ENCODE data around the gene POLR3G. TPM values are rescaled to one million over a fixed set of nuclear protein-coding genes. Genes with fewer than 3 reads are reported as not detected.

Gene POLR3G
- total RNA-seq, 1 donor from 2014 or later: 3.8 TPM

DNA sequence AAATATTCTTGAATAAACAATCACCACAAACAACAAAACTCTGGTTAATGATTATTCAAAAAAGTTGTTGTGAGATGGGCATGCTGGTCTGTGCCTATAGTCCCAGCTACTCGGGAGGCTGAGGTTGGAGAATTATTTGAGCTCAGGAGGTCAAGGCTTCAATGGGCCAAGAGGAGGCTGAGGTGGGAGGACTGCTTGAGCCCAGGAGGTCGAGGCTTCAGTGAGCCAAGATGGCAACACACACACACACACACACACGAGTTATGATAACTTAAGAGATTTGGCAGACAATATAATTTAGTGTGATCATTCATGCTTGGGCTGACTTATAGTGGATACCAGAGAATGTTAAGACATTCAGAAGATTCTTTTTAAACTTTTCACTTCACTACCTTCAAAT, 39.9 kb downstream of the POLR3G start:
- Mint-ChIP-seq H3K9me3 (ENCODE audit: unreplicated experiment) (no peaks in the 10 kb centered on the region), H3K4me3 (ENCODE audit: unreplicated experiment) (no peak overlapping the region), H3K36me3 (ENCODE audit: unreplicated experiment) (peaks cover 20% of the 10 kb centered on the region), H3K27me3 (ENCODE audit: unreplicated experiment) (no peaks in the 10 kb centered on the region), H3K4me1 (ENCODE audit: unreplicated experiment) (peaks cover 2% of the 10 kb centered on the region), H3K27ac (ENCODE audit: unreplicated experiment) (no peak overlapping the region)
- no peak for TF ChIP-seq CTCF (IDR thresholded peaks at IDR 0.05)
- DNase-seq (ENCODE audit: extremely low spot score, unreplicated experiment): no peak

DNA sequence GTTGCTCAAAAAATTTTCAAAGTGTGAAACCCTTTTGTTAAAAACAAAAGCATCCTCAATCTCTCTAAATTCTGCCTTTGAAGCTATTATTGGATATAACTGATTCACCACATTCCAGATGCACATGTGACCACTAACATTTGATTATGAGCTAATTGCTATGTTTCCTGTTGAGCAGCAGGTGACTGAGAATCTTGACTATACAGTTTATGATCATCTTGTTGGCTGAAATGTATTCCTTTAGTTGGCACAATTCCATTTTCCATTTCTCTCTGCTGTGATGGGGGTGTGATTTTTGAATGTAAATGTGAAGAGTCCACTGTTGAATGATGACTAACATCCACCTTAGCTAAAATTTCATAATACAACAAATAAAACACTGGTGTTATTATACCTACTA, 44.0 kb downstream of the POLR3G start:
- H3K9me3 Mint-ChIP-seq (ENCODE audit: unreplicated experiment): no peaks in the 10 kb centered on the region
- H3K4me3 Mint-ChIP-seq (ENCODE audit: unreplicated experiment): no peak overlapping the region
- peaks cover 53% of the 10 kb centered on the region for H3K36me3 Mint-ChIP-seq (ENCODE audit: unreplicated experiment)

DNA sequence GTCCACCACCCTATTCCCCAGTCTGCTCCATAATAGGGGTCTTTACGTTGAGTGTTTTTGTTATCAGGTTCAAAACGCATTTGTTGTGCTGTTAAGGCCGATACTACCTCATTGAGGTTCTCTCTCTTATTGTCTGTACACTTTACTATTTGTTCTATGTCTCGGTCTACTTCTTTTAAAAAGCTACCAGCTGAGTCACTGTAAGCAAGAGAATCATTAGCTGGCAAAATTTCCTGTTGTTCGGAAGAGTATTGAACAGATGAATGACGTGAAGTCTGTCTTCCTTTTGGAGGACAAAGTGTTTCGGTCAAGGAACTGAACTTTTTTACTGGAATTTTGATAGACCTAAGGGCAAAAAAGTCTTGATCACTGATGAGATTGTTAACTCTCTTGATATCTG, 44.4 kb downstream of the POLR3G start:
- Mint-ChIP-seq H3K36me3 (ENCODE audit: unreplicated experiment) (peaks cover 56% of the 10 kb centered on the region), H3K27ac (ENCODE audit: unreplicated experiment) (no peak overlapping the region), H3K4me1 (ENCODE audit: unreplicated experiment) (peaks cover 2% of the 10 kb centered on the region), H3K4me3 (ENCODE audit: unreplicated experiment) (no peak overlapping the region), H3K27me3 (ENCODE audit: unreplicated experiment) (no peaks in the 10 kb centered on the region), H3K9me3 (ENCODE audit: unreplicated experiment) (no peaks in the 10 kb centered on the region)
- no peak for DNase-seq (ENCODE audit: extremely low spot score, unreplicated experiment)
- TF ChIP-seq CTCF (IDR thresholded peaks at IDR 0.05): no peak

More for the DNA sequence above, 44.0 kb downstream of the POLR3G start:
- DNase-seq (ENCODE audit: extremely low spot score, unreplicated experiment): no peak
- no peaks in the 10 kb centered on the region for H3K27me3 Mint-ChIP-seq (ENCODE audit: unreplicated experiment)
- no peak for TF ChIP-seq CTCF (IDR thresholded peaks at IDR 0.05)
- H3K27ac Mint-ChIP-seq (ENCODE audit: unreplicated experiment): no peak overlapping the region
- H3K4me1 Mint-ChIP-seq (ENCODE audit: unreplicated experiment): peaks cover 2% of the 10 kb centered on the region

DNA sequence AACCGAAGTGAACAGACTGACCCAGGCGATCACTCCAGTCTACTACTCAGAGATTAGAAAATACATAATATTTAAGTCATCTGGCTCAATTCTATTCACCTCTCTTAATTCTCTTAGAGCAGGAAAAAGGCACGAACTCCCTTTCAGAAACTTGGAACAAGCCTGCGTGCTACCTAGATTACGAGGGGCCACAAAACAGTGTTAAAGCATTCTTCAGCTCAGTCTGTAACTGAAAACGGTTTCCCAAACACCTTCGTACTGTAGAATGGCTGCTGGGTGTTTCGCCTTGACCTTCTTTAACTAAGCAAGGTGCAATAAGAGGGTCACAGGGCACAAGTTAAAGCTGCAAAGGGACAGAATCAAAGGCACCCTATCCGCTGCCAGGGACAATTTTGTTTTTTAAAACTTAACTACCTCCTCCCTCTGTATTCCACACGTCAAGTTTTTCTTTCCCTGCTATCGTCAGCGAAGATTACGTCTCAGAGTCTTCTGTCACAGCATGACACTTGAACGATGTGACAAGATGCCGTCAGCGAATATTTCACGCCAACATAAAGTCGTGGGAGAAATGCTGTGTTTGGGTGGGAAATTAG, 54.0 kb downstream of the POLR3G start:
- Mint-ChIP-seq H3K4me3 (ENCODE audit: unreplicated experiment) (peak overlapping the region; percentile 99), H3K27ac (ENCODE audit: unreplicated experiment) (peak overlapping the region; percentile 90), H3K4me1 (ENCODE audit: unreplicated experiment) (peaks cover 28% of the 10 kb centered on the region), H3K27me3 (ENCODE audit: unreplicated experiment) (peaks cover 20% of the 10 kb centered on the region), H3K9me3 (ENCODE audit: unreplicated experiment) (no peaks in the 10 kb centered on the region), H3K36me3 (ENCODE audit: unreplicated experiment) (peaks cover 17% of the 10 kb centered on the region)
- DNase-seq (ENCODE audit: extremely low spot score, unreplicated experiment): no peak
- TF ChIP-seq CTCF (IDR thresholded peaks at IDR 0.05): no peak

DNA sequence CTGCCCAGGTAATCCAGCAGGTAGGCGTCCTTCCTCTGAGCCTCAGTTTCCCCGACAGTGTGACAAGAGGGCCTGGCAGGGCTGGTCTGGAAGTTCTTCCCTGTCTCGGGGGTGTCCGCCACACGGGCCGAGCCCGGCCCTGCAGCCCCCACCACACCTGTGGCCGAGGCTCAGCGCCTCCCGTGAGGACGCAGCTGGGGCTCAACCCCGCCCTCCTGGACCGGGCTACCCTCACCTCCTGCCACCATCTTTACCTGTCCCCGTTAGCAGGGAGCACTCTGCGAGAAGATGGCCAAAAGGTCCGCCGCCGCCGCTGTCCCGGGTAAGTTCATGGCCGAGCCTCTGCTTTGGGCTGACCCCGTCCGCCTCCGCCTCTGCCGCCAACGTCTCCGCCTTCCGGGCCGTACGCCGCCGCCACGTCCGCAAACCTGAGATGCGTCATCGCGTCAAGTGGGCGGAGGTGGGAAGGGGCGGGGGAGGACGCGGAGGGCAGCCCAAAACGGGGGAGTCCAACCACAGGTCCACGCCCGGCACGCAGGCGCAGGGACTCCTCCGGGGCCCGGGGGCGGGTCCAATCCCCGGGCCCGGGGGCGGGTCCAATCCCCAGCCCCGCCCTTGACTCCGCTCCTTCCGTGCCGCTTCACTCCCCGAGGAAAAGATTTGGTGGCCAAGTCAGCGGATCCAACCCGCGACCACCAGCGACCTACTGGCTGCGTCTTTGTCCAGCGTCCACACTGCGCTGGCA, 54.7 kb downstream of the POLR3G start, which contains the start of gene LYSMD3:
Gene LYSMD3, minus strand, starts transcription at position 391 of the 745 bp plus-strand sequence. CDS start 4,295 bp downstream, outside the sequence.
- no peaks in the 10 kb centered on the region for H3K9me3 Mint-ChIP-seq (ENCODE audit: unreplicated experiment)
- peaks cover 28% of the 10 kb centered on the region for H3K4me1 Mint-ChIP-seq (ENCODE audit: unreplicated experiment)
- DNase-seq (ENCODE audit: extremely low spot score, unreplicated experiment): peak; percentile 99
- H3K27ac Mint-ChIP-seq (ENCODE audit: unreplicated experiment): peak within 1 kb of the TSS; percentile 93
- no peak for TF ChIP-seq CTCF (IDR thresholded peaks at IDR 0.05)
- H3K27me3 Mint-ChIP-seq (ENCODE audit: unreplicated experiment): peaks cover 27% of the 10 kb centered on the region
- H3K4me3 Mint-ChIP-seq (ENCODE audit: unreplicated experiment): peak within 1 kb of the TSS; percentile 99
- H3K36me3 Mint-ChIP-seq (ENCODE audit: unreplicated experiment): peaks cover 14% of the 10 kb centered on the region
